Brain microvascular endothelial cell (primary cell): ENCODE measurements around the gene MPV17.

Experiments
- DNase-seq: peaks from one replicate; pipeline ENCODE4 v3.0.0-alpha.2; 2020
- H3K27ac ChIP-seq: fragments of 250-450 bp; sonication (Bioruptor Pico); 2 replicates; pipeline ENCODE4 v1.5.1; 2020; ENCODE audit warnings: mild to moderate bottlenecking, moderate library complexity
- H3K27me3 ChIP-seq: fragments of 250-450 bp; sonication (Bioruptor Pico); replicated peaks from 2 replicates; pipeline ENCODE4 v1.5.1; 2020; ENCODE audit warnings: mild to moderate bottlenecking
- H3K36me3 ChIP-seq: fragments of 250-450 bp; sonication (Bioruptor Pico); replicated peaks from 2 replicates; pipeline ENCODE4 v1.5.1; 2020; ENCODE audit warnings: mild to moderate bottlenecking
- H3K4me3 ChIP-seq: 2 replicates; pipeline ENCODE4 v1.5.1; 2011; ENCODE audit warnings: low read depth, mild to moderate bottlenecking, control low read depth, low read length, moderate library complexity
- in situ Hi-C: cut with HindIII; loops from 2 replicates; pipeline ENCODE4 v1.10.0; 2017; ENCODE audit warnings: low sequenced_read_pairs, low pct_ligation_motif_present
- TF ChIP-seq, protein P1 (sequence below): IDR thresholded peaks from 2 replicates; pipeline ENCODE4 v1.5.1; 2011; ENCODE audit warnings: low read depth, mild to moderate bottlenecking, moderate library complexity, low read length, control low read depth, inconsistent platforms; ENCODE audit errors: missing control alignments

MPV17 gene

DNA sequence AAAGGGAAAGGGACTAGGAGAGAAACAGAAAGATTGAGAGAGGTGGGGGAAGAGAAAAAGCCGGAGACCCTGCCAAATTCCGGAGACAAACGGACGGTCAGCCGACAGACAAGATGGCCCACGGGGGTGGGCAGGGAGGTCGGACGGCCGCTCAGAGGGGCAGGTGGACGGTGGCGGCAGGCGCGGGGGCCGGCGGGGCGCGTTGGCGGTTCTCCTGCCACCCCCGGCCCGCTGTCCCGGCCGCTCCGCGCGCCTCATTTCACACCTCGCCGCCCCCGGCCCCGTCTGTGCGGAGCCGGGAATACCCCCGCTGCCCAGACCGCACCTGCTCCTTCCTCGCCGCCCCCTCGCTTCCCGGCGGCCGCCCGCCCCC lies 61.0 kb downstream of the MPV17 start:
- Histone ChIP-seq H3K4me3 (no peak overlapping the region), H3K27me3 (peaks cover 59% of the 10 kb centered on the region), H3K27ac (no peak overlapping the region), H3K36me3 (no peaks in the 10 kb centered on the region)
- in situ Hi-C loops = no loop called here
- no peak for DNase-seq
- TF ChIP-seq, protein P1, sequence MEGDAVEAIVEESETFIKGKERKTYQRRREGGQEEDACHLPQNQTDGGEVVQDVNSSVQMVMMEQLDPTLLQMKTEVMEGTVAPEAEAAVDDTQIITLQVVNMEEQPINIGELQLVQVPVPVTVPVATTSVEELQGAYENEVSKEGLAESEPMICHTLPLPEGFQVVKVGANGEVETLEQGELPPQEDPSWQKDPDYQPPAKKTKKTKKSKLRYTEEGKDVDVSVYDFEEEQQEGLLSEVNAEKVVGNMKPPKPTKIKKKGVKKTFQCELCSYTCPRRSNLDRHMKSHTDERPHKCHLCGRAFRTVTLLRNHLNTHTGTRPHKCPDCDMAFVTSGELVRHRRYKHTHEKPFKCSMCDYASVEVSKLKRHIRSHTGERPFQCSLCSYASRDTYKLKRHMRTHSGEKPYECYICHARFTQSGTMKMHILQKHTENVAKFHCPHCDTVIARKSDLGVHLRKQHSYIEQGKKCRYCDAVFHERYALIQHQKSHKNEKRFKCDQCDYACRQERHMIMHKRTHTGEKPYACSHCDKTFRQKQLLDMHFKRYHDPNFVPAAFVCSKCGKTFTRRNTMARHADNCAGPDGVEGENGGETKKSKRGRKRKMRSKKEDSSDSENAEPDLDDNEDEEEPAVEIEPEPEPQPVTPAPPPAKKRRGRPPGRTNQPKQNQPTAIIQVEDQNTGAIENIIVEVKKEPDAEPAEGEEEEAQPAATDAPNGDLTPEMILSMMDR = no peak

DNA sequence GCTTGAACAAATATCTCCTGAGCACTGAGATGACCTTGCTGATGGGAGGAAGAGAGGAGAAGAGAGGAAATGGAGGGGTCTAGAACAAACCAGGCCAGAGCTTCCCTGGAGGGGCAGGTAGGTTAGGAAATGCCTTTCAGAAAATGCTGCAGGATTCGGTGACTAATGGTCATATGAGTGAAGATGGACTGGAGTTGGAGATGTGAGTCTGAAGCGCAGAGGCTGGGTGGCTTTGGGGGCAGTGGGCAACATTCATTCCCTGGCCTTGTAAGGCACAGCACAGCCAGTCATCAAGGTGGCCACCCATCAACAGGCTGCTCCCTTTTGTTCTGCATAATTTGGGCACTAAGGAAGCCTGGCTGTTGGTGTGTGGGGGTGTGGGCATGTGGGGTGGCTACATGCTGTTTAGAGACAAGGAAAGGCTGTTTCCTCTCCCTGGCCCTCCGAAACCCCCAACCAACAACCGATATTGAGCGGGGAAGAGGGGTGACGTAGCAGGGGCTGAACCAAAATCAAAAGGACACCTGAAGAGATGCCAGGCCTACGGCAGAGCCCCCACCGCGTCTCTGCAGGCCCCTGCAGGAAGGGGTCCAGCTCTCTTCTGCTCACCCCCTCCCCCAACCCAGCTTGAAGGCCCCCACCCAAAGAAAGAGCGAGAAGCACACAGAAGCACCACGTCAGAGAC lies 61.5 kb downstream of the MPV17 start:
- Histone ChIP-seq H3K36me3 (no peaks in the 10 kb centered on the region), H3K4me3 (no peak overlapping the region), H3K27me3 (peaks cover 59% of the 10 kb centered on the region), H3K27ac (no peak overlapping the region)
- no peak for DNase-seq
- TF ChIP-seq, protein P1 = no peak
- in situ Hi-C loops = no loop called here
